Mammary epithelial cell (primary cell): ENCODE data around the gene FBXO33.

Experiments used
- CTCF ChIP-seq, 2 donors: IDR thresholded peaks in 1 of 2; conservative IDR thresholded peaks in 1 of 2; 2 replicates each; pipeline ENCODE4 v1.5.1; 2011 to 2012; ENCODE audit warnings: inconsistent platforms in 2 of 2, low read length in 2 of 2, mild to moderate bottlenecking in 2 of 2, control low read depth in 1 of 2, low read depth in 1 of 2; ENCODE audit not compliant: insufficient read depth in 1 of 2; ENCODE audit errors: extremely low read depth in 1 of 2
- EZH2 ChIP-seq: IDR thresholded peaks from 2 replicates; pipeline ENCODE4 v1.6.1; 2012; ENCODE audit warnings: low read length, inconsistent platforms, borderline replicate concordance

DNA sequence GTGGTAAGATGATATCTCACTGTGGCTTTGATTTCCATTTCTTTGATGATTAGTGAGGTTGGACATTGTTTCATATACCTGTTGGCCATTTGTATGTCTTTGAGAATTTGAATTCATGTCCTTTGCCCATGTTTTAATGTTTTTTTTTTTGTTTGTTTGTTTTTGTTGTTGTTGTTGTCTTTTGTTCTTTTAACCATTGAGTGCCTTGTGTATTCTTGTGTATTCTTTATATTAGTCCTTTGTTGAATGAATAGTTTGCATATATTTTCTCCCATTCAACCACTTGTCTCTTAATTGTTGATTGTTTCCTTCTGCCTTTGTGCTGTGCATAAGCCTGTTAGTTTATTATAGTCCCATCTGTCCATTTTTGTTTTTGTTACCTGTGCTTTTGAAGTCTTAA is 71.9 kb downstream of the FBXO33 start:
- TF ChIP-seq CTCF (conservative IDR thresholded peaks at IDR 0.05 in 1 of 2, IDR thresholded peaks at IDR 0.05 in 1 of 2; ENCODE audit: extremely low read depth in 1 of 2, insufficient read depth in 1 of 2, low read depth in 1 of 2, low read length in 2 of 2) (no peak), EZH2 (no peak)
